ENCODE results near the gene ABCA2. TPM values are rescaled to one million over a fixed set of nuclear protein-coding genes. Genes with fewer than 3 reads are reported as not detected.
A peak's percentile ranks its signal among the peaks of the same experiment; 100 is the strongest.

The ABCA2 gene
- total RNA-seq, 1 donor from 2014 or later, result 45.0 TPM

GRCh38 chr9:136978073-136978864 lies 49.8 kb downstream of the ABCA2 start:
- Histone ChIP-seq H3K36me3 (no peaks in the 10 kb centered on the region), H3K4me1 (peaks cover 56% of the 10 kb centered on the region), H3K9me3 (no peaks in the 10 kb centered on the region), H3K27me3 (ENCODE audit: low read depth) (no peaks in the 10 kb centered on the region), H3K27ac (peak overlapping the region; percentile 66), H3K4me3 (peak overlapping the region; percentile 55)
- no peak for TF ChIP-seq CTCF (IDR thresholded peaks at IDR 0.05)
- intact Hi-C loops (cut with DNase I), result no loop called here
- DNase-seq, result peak; percentile 81
- ATAC-seq, result peak; percentile 59 to 68

DNA sequence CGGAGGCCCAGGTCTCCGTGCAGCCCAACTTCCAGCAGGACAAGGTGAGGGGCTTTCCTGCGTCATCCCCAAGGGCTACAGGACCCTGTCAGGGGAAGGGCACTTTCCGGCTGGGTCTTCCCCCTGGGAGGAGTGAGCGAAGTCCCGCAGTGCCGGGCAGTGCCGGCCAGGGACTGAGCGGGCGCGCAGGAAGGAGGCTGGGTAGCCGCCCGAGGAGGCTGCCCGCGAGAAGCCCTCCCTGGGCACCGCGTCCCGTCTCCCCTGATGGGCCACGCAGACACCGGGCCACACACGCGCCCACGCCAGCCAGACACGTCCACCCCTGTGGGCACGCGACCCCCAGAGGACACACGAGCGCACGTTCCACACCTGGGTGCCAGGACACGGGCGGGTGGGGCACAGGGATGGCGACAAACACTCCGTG lies 50.4 kb downstream of the ABCA2 start:
- no peak for DNase-seq
- no peaks in the 10 kb centered on the region for H3K36me3 ChIP-seq
- H3K4me3 ChIP-seq, result peak overlapping the region; percentile 55
- peak; percentile 0 to 12 for ATAC-seq
- peaks cover 51% of the 10 kb centered on the region for H3K4me1 ChIP-seq
- H3K9me3 ChIP-seq, result no peaks in the 10 kb centered on the region
- no peaks in the 10 kb centered on the region for H3K27me3 ChIP-seq (ENCODE audit: low read depth)
- intact Hi-C loops (cut with DNase I), result no loop called here
- no peak for TF ChIP-seq CTCF (IDR thresholded peaks at IDR 0.05)
- H3K27ac ChIP-seq, result peak overlapping the region; percentile 66

GRCh38 chr9:136977223-136977622 lies 50.8 kb downstream of the ABCA2 start, which contains the start of gene PTGDS:
Gene PTGDS (plus strand): TSS chr9:136977504. CDS start chr9:136977579, 75 bp downstream.
- DNase-seq, result no peak
- peaks cover 51% of the 10 kb centered on the region for H3K4me1 ChIP-seq
- H3K27me3 ChIP-seq (ENCODE audit: low read depth), result no peaks in the 10 kb centered on the region
- no peaks in the 10 kb centered on the region for H3K36me3 ChIP-seq
- H3K27ac ChIP-seq, result peak within 1 kb of the TSS; percentile 66
- ATAC-seq, result peak in 1 of 2 donors; percentile 20
- no peaks in the 10 kb centered on the region for H3K9me3 ChIP-seq
- peak within 1 kb of the TSS; percentile 55 for H3K4me3 ChIP-seq
- intact Hi-C loops (cut with DNase I), result no loop called here
- no peak for TF ChIP-seq CTCF (IDR thresholded peaks at IDR 0.05)

DNA sequence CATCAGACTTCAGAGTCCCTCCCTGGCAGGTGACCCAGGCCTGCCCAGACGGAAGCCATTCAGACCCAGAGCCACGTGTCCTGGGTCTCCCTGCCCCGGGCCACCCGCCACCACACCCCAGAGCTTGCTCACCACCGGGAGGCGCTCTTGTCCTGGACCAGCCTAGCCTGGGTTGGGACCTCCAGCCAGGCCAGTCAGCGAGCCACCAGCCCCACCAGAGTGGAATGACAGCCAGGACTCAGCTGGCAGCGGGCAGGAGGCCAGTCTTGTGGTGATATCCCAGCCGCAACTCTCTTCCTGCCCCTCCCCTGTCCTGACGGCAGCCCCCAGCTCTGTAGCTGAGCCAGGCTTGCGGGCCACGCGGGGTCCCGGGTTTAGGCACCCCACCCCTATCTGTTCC lies 52.4 kb downstream of the ABCA2 start:
- Histone ChIP-seq H3K4me1 (peaks cover 43% of the 10 kb centered on the region), H3K27me3 (ENCODE audit: low read depth) (no peaks in the 10 kb centered on the region), H3K36me3 (no peaks in the 10 kb centered on the region), H3K27ac (peak overlapping the region; percentile 66), H3K9me3 (no peaks in the 10 kb centered on the region), H3K4me3 (peak overlapping the region; percentile 28)
- intact Hi-C loops (cut with DNase I), result no loop called here
- DNase-seq (peak; percentile 66), ATAC-seq (no peak)
- peak; percentile 49 for TF ChIP-seq CTCF (IDR thresholded peaks at IDR 0.05)

DNA sequence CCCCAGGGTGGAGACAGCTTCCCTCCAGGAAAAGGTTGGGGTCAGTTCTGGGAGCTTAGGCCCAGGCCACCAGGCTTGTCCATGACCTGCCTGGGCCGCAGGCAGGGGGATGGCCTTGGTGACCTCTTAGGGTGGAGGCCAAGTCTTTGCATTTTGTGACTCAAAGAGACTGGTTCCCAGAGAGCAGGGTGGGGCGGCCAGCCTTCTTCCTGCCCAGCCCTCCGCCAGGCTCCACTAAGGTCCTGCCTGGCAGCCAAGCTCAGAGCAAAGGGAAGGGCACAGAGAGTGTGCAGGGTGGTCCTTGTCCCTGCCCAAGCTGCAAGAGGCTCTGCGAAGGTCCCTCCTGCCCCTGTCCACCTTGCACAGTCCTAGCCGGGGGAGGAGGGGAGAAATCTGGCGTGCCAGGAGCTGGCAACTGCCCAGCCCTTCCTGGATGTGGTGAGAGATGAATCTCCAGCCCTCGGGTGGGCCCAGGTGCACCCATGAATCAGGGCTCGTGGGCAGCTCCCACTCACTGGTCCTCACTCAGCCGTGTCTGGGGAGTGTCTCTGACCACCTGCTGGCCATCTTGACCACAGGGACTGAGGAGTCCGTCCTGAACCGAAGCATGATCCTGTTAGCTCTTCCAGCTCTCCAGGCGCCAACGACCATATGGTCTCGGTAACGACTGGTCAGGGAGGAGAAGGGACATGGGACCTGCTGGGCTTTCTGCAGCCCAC lies 53.1 kb downstream of the ABCA2 start:
- ATAC-seq (no peak), DNase-seq (no peak)
- intact Hi-C loops (cut with DNase I), result no loop called here
- peak overlapping the region; percentile 28 for H3K4me3 ChIP-seq
- no peak for TF ChIP-seq CTCF (IDR thresholded peaks at IDR 0.05)
- H3K4me1 ChIP-seq, result peaks cover 43% of the 10 kb centered on the region
- H3K27ac ChIP-seq, result peak overlapping the region; percentile 66
- no peaks in the 10 kb centered on the region for H3K27me3 ChIP-seq (ENCODE audit: low read depth)
- H3K9me3 ChIP-seq, result no peaks in the 10 kb centered on the region
- no peaks in the 10 kb centered on the region for H3K36me3 ChIP-seq

Measured in lower lobe of right lung (tissue), 2 donors.